Limb (tissue), 2 donors: ENCODE measurements around the gene FRY.

Experiments
- DNase-seq, 2 donors: peaks; one replicate each; pipeline ENCODE4 v3.0.0-alpha.2; 2016; ENCODE audit errors: extremely low spot score in 2 of 2

FRY gene

GRCh38 chr13:32126756-32127155 lies 95.2 kb downstream of the FRY start:
- no peak for DNase-seq

DNA sequence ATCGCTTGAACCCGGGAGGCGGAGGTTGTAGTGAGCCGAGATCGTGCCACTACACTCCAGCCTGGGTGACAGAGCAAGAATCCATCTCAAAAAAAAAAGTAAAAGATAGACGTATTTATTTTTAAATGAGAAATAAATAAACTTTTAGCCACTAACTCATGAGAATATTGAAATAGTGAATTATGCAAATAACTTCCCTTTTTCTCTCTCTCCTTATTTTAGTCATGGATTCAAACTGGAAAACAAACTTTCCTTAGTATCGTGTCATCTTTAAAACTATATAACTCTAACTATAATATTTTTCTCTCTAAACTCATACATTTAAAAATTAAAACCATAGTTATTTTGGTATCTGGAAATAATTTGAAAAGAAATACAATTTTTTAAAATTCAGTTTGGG lies 96.1 kb downstream of the FRY start:
- no peak for DNase-seq

DNA sequence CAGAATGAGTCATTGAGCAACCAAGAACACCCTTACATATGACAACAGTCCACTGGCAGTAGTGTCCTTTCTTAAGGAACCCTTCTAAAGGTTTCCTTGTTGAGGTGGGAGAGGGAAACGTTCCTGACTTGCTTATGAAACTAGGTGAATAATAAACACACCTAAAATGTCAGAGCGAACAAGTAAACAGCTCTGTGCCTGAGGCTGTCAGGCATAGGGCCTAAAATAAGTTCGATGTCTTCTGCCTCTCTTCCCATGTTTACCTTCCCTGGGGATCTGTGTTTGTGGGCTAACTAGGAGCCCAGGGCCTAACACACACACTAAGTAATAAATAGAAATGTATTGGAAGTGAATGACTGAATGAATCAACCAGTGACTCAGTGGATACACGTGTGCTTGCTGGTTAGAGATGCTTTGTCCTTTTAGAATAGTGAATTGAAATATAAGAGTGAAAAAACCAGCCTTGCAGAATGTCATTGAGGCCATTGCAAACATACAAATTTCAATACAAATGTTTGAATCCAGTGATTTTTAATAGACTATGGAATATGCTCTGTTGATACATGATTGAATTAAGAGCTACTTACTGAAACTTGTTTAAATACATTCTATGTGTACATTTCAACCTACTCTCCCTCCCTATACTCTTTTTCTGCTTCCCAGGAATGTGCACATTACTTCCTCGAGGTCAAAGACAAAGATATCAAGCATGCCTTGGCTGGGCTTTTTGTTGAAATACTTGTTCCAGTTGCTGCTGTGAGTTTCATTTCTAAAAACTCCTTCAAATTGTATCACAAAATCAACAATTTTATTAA lies 102.9 kb downstream of the FRY start:
- no peak for DNase-seq

DNA sequence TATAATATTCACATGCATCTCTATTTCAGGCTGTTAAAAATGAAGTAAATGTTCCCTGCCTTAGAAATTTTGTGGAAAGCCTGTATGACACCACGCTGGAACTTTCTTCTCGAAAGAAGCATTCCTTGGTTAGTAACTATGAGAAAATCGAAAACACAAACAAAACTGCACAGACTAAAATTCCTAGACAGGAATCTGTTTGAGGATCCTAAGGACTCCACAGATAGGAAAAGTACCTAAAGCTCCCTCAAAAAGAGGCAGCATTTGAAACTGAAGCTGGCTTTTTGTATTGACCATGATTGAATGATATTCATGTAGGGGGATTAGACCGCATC lies 103.4 kb downstream of the FRY start:
- no peak for DNase-seq

- DNase-seq = no peak
These were observed 104.1 kb downstream of the FRY start for GRCh38 chr13:32135655-32136054.

DNA sequence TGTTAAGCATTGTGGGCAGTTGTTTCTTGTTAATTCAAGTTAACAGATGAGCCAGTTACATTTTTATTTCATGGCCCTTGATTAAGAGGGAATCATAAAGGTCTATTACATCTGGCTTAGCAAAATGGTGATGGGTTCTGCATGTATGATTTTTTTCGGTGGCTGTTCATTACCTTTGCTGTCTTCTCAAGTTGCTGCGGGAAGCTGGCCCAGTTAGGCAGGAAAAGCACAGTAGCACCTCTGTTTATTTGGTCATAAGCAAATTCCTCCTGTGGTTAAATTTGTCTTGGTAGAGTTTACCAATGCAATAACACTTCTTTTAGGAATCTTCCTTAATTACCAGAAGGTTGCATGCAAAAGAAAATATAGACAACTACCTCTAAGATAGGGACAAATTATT lies 104.5 kb downstream of the FRY start:
- no peak for DNase-seq

GRCh38 chr13:32136716-32137115 lies 105.1 kb downstream of the FRY start:
- no peak for DNase-seq

GRCh38 chr13:32139251-32139650 lies 107.7 kb downstream of the FRY start:
- DNase-seq = no peak

DNA sequence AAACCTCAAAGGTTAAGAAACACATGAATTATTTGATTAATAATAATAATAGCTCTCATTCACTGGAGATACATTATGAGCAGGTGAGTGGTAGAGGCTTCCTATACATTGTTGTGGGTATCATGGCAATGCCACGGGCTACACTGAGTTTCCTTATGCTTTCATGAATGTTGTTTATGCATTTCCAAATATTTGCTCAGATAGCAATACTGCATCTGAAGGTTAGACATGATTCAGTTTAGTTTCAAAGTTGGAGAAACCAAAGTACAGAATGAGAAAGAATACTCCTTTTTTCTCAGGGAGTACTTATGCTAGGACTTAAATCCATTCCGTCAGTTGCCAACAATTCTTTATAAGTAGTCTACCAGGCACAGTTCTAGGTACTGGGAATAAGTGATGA lies 108.5 kb downstream of the FRY start:
- DNase-seq = no peak

DNA sequence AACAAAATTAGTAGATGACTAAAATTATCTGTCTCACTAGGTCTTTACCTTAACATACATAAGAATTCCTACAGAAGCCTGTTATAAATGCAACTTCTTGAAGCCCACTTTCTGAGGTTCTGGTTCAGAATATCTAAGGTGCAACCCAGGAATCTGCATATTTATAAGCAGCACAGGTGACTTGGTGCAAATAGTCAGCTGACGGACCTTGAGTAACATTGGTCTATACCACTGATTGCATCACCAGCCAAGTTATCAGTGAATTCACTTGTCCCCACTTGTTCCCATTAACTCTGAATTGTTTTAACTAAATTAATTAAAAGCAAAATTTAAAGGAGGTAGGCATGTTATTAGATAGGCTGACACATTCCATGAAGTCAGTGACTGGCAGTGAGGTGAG lies 109.9 kb downstream of the FRY start:
- DNase-seq = no peak

DNA sequence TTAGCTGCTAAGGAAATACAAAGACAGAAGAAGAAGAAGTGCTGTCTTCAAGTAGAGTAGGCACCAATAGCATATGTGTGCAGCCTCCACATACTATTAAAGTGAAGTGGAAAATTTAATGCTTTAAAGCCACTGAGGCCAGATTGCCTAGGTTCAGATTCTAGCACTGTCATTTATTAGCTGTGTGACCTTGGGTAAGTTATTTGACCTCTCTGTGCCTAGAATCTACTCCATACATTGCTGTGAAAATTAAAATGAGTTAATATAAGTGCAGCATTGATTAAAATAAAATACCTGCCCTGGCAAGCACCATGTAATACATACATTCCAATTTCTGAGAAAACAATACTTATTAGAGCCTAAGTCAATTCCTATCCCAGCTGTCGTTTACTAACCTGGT lies 110.5 kb downstream of the FRY start:
- DNase-seq = no peak

GRCh38 chr13:32142956-32143375 lies 111.4 kb downstream of the FRY start:
- no peak for DNase-seq

GRCh38 chr13:32147193-32147592 lies 115.6 kb downstream of the FRY start:
- DNase-seq = no peak

- no peak for DNase-seq
These were observed 116.4 kb downstream of the FRY start for GRCh38 chr13:32147976-32148375.

- no peak for DNase-seq
These were observed 118.7 kb downstream of the FRY start for GRCh38 chr13:32150239-32150638.

DNA sequence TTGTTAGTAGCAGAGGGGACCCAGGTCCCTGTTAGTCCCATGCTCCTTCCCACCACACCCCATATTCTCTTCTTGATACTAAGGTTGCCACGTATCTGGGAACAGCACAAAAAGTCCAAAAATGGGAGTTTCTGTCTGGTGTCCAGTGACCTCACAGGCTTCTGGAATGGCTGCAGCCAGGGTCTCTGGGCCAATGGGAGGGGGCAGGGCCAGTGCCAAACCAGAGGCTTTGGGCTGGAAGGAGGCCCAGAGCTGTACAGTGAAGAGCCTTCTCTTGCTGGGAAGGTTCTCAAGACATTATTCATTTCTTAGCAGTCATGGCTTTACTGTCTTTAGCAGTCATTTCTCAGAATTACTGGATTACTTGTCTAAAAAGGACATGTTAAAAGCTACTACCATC lies 119.2 kb downstream of the FRY start:
- no peak for DNase-seq

GRCh38 chr13:32151240-32151639 lies 119.7 kb downstream of the FRY start:
- DNase-seq = no peak

DNA sequence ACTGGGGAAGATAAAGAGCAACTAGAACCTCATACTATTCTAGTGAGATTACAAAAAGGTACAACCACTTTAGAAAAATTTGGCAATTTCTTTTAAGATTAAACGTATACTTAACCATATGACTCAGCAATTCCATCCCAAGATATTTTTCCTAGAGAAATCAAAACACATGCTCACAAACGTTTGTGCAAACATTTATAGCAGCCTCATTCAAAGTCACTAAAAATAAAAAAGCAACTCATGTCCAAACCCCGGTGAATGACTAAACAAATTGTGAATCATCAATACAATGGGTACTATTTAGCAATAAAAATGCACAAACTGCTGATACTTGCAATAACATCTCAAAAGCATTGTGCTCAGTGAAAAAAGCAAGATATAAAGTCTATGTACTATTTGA lies 121.5 kb downstream of the FRY start:
- DNase-seq = no peak

GRCh38 chr13:32159137-32159869 lies 127.7 kb downstream of the FRY start:
- DNase-seq = no peak

DNA sequence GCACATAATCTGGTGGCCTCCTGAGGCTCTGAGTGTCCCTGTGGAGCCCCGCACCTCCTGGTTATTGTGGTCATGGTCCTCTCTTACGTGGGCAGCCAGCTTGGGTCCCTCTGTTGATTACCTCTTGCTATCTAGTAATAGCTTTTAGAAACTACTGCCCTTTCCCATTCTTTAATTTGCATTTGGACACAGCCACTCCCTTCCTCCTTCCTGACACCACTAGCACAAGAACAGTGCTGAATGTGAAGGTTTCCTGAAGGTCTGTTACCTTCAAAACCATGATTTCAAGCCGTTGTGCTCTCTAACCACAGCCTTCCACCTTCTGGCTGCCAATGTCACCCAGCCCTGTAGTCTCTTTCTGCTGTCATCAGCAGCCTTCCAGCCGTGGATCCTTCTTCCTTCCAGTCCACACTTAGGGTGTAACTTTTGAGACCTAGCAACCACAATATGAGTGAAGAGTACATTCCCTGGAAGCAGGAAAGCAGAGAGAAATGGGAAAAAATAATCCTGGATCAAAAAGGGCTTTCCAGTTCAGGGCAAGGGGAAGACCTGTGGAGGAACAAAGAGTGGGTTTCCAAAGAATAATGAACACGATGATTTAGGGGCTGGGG lies 130.9 kb downstream of the FRY start:
- DNase-seq = no peak

DNA sequence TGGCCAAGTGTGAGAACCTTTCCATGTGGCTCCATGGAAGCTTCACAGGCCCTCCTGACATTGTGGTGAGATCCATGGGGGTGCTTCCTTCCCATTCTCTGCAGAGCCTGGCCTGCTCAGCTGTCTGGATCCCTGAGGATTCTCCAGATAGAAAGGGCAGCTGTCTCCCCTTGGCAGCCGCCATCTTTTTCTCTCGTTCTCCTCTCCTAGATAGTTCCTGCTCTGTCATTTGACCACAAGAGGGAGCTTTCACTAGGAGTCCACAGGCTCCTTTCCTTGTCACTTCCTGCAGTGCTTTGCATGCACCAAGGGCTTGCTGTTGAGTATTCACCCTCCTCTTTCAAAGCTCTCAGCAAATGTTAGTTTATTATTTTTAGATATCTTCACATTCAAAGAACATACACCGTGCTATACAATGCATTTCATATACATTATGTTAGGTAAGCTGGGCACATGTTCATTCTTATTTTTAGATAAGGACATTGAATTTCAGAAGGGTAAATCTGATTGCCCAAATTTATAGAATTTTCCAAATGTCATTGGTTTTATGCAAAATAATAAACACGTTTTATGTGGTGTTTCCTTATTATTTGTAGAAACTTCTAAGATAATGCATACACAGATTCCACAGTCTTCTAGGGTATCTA lies 133.2 kb downstream of the FRY start:
- DNase-seq = peak in 1 of 2 donors; percentile 62

- no peak for DNase-seq
These were observed 134.2 kb downstream of the FRY start for GRCh38 chr13:32165796-32166195.
